Activated naive CD4-positive, alpha-beta T cell treated with anti-CD3 and anti-CD28 coated beads, Interleukin-2, amount 50 U/mL, for 72 hours (primary cell): ENCODE results near the gene DOK6. TPM values are rescaled to one million over a fixed set of nuclear protein-coding genes. Genes with fewer than 3 reads are reported as not detected.

ENCODE experiments used
- ATAC-seq, 2 donors: fragments of 150-1000 bp; cut with Tn5 transposase; 2 replicates each; pipeline ENCODE4 v1.10.0; 2021; ENCODE audit warnings: mild to moderate bottlenecking in 2 of 2, moderate library complexity in 2 of 2
- DNase-seq, 2 donors: peaks; one replicate each; pipeline ENCODE4 v3.0.0; 2021 to 2022; ENCODE audit warnings: low spot score in 2 of 2
- H3K27ac Mint-ChIP-seq, 2 donors: one replicate each; pipeline ENCODE4 v1.8.0; 2022; ENCODE audit warnings: mild to moderate bottlenecking in 2 of 2, mixed read lengths in 2 of 2
- H3K36me3 Mint-ChIP-seq, 2 donors: one replicate each; pipeline ENCODE4 v1.8.0; 2022; ENCODE audit warnings: mixed read lengths in 2 of 2
- H3K9me3 Mint-ChIP-seq, 2 donors: one replicate each; pipeline ENCODE4 v1.8.0; 2022; ENCODE audit warnings: mixed read lengths in 2 of 2
- total RNA-seq, 2 donors: library from RNA; stranded (reverse); gene quantifications; one replicate each; pipeline ENCODE4 v1.2.3, GENCODE V29; 2022

Gene DOK6
- total RNA-seq, 2 donors from 2014 or later: not detected

GRCh38 chr18:69763002-69763401 lies 362.3 kb downstream of the DOK6 start:
- DNase-seq (no peak), ATAC-seq (no peak)
- H3K27ac Mint-ChIP-seq: no peak overlapping the region
- H3K36me3 Mint-ChIP-seq: peaks cover 6 to 13% of the 10 kb centered on the region in 2 donors
- H3K9me3 Mint-ChIP-seq: peaks cover 0 to 4% of the 10 kb centered on the region in 2 donors

GRCh38 chr18:69763821-69764220 lies 363.1 kb downstream of the DOK6 start:
- no peak for DNase-seq
- Mint-ChIP-seq H3K9me3 (peaks cover 0 to 4% of the 10 kb centered on the region in 2 donors), H3K27ac (no peak overlapping the region), H3K36me3 (peaks cover 6 to 17% of the 10 kb centered on the region in 2 donors)
- no peak for ATAC-seq

GRCh38 chr18:69770238-69770637 lies 369.6 kb downstream of the DOK6 start:
- Mint-ChIP-seq H3K36me3 (peaks cover 8 to 17% of the 10 kb centered on the region in 2 donors), H3K9me3 (peaks cover 10 to 19% of the 10 kb centered on the region in 2 donors), H3K27ac (no peak overlapping the region)
- ATAC-seq: no peak
- DNase-seq: no peak

GRCh38 chr18:69774831-69775230 lies 374.1 kb downstream of the DOK6 start:
- ATAC-seq (no peak), DNase-seq (no peak)
- H3K9me3 Mint-ChIP-seq: peaks cover 10 to 19% of the 10 kb centered on the region in 2 donors
- H3K27ac Mint-ChIP-seq: no peak overlapping the region
- H3K36me3 Mint-ChIP-seq: peaks cover 8 to 13% of the 10 kb centered on the region in 2 donors

- Mint-ChIP-seq H3K27ac (no peak overlapping the region), H3K9me3 (peaks cover 9 to 18% of the 10 kb centered on the region in 2 donors), H3K36me3 (peaks cover 5 to 11% of the 10 kb centered on the region in 2 donors)
- ATAC-seq (no peak), DNase-seq (no peak)
Observed at GRCh38 chr18:69777248-69777647, 376.6 kb downstream of the DOK6 start.

GRCh38 chr18:69778680-69779079 lies 378.0 kb downstream of the DOK6 start:
- no peak overlapping the region for H3K27ac Mint-ChIP-seq
- DNase-seq (no peak), ATAC-seq (no peak)
- H3K9me3 Mint-ChIP-seq: peaks cover 6 to 7% of the 10 kb centered on the region in 2 donors
- peaks cover 0 to 10% of the 10 kb centered on the region in 2 donors for H3K36me3 Mint-ChIP-seq

- H3K36me3 Mint-ChIP-seq: peaks cover 0 to 4% of the 10 kb centered on the region in 2 donors
- DNase-seq: no peak
- no peak overlapping the region for H3K27ac Mint-ChIP-seq
- ATAC-seq: no peak
- no peaks in the 10 kb centered on the region for H3K9me3 Mint-ChIP-seq
Observed at GRCh38 chr18:69780851-69781250, 380.2 kb downstream of the DOK6 start.

- Mint-ChIP-seq H3K9me3 (no peaks in the 10 kb centered on the region), H3K36me3 (peaks cover 0 to 4% of the 10 kb centered on the region in 2 donors), H3K27ac (no peak overlapping the region)
- DNase-seq (no peak), ATAC-seq (no peak)
Observed at GRCh38 chr18:69784815-69785214, 384.1 kb downstream of the DOK6 start.

GRCh38 chr18:69785466-69785865 lies 384.8 kb downstream of the DOK6 start:
- Mint-ChIP-seq H3K36me3 (peaks cover 0 to 4% of the 10 kb centered on the region in 2 donors), H3K27ac (no peak overlapping the region), H3K9me3 (no peaks in the 10 kb centered on the region)
- ATAC-seq (no peak), DNase-seq (no peak)

GRCh38 chr18:69786427-69786826 lies 385.7 kb downstream of the DOK6 start:
- peak overlapping the region in 1 of 2 donors; percentile 74 for H3K27ac Mint-ChIP-seq
- DNase-seq: no peak

GRCh38 chr18:69787825-69788547 lies 387.3 kb downstream of the DOK6 start:
- Mint-ChIP-seq H3K27ac (no peak overlapping the region), H3K36me3 (peaks cover 0 to under 1% of the 10 kb centered on the region in 2 donors), H3K9me3 (no peaks in the 10 kb centered on the region)
- ATAC-seq (no peak), DNase-seq (no peak)

More at GRCh38 chr18:69786427-69786826, 385.7 kb downstream of the DOK6 start:
- ATAC-seq: peak in 1 of 2 donors; percentile 75
- H3K36me3 Mint-ChIP-seq: peaks cover 0 to 4% of the 10 kb centered on the region in 2 donors
- no peaks in the 10 kb centered on the region for H3K9me3 Mint-ChIP-seq

GRCh38 chr18:69789794-69790193 lies 389.1 kb downstream of the DOK6 start:
- Mint-ChIP-seq H3K36me3 (no peaks in the 10 kb centered on the region), H3K27ac (no peak overlapping the region), H3K9me3 (no peaks in the 10 kb centered on the region)
- ATAC-seq (no peak), DNase-seq (no peak)

GRCh38 chr18:69790649-69791048 lies 390.0 kb downstream of the DOK6 start:
- no peak for ATAC-seq
- no peak for DNase-seq
- Mint-ChIP-seq H3K27ac (no peak overlapping the region), H3K9me3 (no peaks in the 10 kb centered on the region), H3K36me3 (no peaks in the 10 kb centered on the region)

- no peak overlapping the region for H3K27ac Mint-ChIP-seq
- H3K9me3 Mint-ChIP-seq: no peaks in the 10 kb centered on the region
- H3K36me3 Mint-ChIP-seq: no peaks in the 10 kb centered on the region
- no peak for ATAC-seq
- DNase-seq: no peak
Observed at GRCh38 chr18:69795791-69796190, 395.1 kb downstream of the DOK6 start.

GRCh38 chr18:69804776-69805501 lies 404.3 kb downstream of the DOK6 start:
- no peak for DNase-seq
- H3K27ac Mint-ChIP-seq: no peak overlapping the region
- no peaks in the 10 kb centered on the region for H3K9me3 Mint-ChIP-seq
- ATAC-seq: no peak
- peaks cover 2% of the 10 kb centered on the region in 2 donors for H3K36me3 Mint-ChIP-seq

- Mint-ChIP-seq H3K9me3 (no peaks in the 10 kb centered on the region), H3K36me3 (peaks cover 7 to 12% of the 10 kb centered on the region in 2 donors), H3K27ac (no peak overlapping the region)
- no peak for DNase-seq
- no peak for ATAC-seq
Observed at GRCh38 chr18:69808399-69808798, 407.7 kb downstream of the DOK6 start.

- ATAC-seq (no peak), DNase-seq (no peak)
- Mint-ChIP-seq H3K27ac (no peak overlapping the region), H3K9me3 (no peaks in the 10 kb centered on the region), H3K36me3 (peaks cover 7 to 24% of the 10 kb centered on the region in 2 donors)
Observed at GRCh38 chr18:69813559-69813958, 412.9 kb downstream of the DOK6 start.
